Left ventricle myocardium inferior (tissue), 1 donor: Measurements from ENCODE around the gene CHD6. TPM values are rescaled to one million over a fixed set of nuclear protein-coding genes. Genes with fewer than 3 reads are reported as not detected.

Experiments
- DNase-seq: peaks from one replicate; pipeline ENCODE4 v3.0.0-alpha.2; 2020
- H3K27ac ChIP-seq: fragments of 200-600 bp; replicated peaks from 2 replicates; pipeline ENCODE4 v1.8.0; 2021
- H3K27me3 ChIP-seq: fragments of 200-600 bp; 2 replicates; pipeline ENCODE4 v1.8.0; 2021; ENCODE audit warnings: low read depth
- H3K36me3 ChIP-seq: fragments of 200-600 bp; 2 replicates; pipeline ENCODE4 v1.8.0; 2021
- H3K4me1 ChIP-seq: fragments of 200-600 bp; 2 replicates; pipeline ENCODE4 v1.8.0; 2021
- H3K4me3 ChIP-seq: fragments of 200-600 bp; 2 replicates; pipeline ENCODE4 v1.8.0; 2021; ENCODE audit warnings: mild to moderate bottlenecking, moderate library complexity
- H3K9me3 ChIP-seq: fragments of 200-600 bp; replicated peaks from 2 replicates; pipeline ENCODE4 v1.8.0; 2021
- intact Hi-C: fragments of 100-400 bp; cut with micrococcal nuclease; formaldehyde crosslinking; loops from one replicate; pipeline ENCODE4 v1.11.0; 2022
- long read RNA-seq: library from polyadenylated mRNA; unstranded; transcript quantifications from one replicate; pipeline ENCODE4 v2.0.0, GENCODE V29; 2021
- total RNA-seq: library from RNA; stranded (reverse); fragmentation: NEBNext Ultra II Directional; extraction: Animal tissue kit (Norgen Biotek cat#: 25700); gene quantifications from one replicate; pipeline ENCODE4 v1.2.1, GENCODE V29; 2021
- TF ChIP-seq, protein P1 (sequence below): fragments of 200-600 bp; IDR thresholded peaks from 2 replicates; pipeline ENCODE4 v1.8.0; 2021; ENCODE audit warnings: antibody characterized with exemption, mild to moderate bottlenecking, borderline replicate concordance
- donor health status: DM: no; HTN: yes; CAD: no; lungs with severe emphysema.

CHD6 gene, protein sequence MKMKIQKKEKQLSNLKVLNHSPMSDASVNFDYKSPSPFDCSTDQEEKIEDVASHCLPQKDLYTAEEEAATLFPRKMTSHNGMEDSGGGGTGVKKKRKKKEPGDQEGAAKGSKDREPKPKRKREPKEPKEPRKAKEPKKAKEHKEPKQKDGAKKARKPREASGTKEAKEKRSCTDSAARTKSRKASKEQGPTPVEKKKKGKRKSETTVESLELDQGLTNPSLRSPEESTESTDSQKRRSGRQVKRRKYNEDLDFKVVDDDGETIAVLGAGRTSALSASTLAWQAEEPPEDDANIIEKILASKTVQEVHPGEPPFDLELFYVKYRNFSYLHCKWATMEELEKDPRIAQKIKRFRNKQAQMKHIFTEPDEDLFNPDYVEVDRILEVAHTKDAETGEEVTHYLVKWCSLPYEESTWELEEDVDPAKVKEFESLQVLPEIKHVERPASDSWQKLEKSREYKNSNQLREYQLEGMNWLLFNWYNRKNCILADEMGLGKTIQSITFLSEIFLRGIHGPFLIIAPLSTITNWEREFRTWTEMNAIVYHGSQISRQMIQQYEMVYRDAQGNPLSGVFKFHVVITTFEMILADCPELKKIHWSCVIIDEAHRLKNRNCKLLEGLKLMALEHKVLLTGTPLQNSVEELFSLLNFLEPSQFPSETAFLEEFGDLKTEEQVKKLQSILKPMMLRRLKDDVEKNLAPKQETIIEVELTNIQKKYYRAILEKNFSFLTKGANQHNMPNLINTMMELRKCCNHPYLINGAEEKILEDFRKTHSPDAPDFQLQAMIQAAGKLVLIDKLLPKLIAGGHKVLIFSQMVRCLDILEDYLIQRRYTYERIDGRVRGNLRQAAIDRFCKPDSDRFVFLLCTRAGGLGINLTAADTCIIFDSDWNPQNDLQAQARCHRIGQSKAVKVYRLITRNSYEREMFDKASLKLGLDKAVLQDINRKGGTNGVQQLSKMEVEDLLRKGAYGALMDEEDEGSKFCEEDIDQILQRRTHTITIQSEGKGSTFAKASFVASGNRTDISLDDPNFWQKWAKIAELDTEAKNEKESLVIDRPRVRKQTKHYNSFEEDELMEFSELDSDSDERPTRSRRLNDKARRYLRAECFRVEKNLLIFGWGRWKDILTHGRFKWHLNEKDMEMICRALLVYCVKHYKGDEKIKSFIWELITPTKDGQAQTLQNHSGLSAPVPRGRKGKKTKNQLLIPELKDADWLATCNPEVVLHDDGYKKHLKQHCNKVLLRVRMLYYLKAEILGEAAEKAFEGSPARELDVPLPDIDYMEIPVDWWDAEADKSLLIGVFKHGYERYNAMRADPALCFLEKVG (N-terminal part only)
- total RNA-seq: 38.9 TPM
- long read RNA-seq, partial matches to known transcripts: 5 of 6 reads
- long read RNA-seq, other reads (novel, unspliced or antisense): 1 of 6 reads

DNA sequence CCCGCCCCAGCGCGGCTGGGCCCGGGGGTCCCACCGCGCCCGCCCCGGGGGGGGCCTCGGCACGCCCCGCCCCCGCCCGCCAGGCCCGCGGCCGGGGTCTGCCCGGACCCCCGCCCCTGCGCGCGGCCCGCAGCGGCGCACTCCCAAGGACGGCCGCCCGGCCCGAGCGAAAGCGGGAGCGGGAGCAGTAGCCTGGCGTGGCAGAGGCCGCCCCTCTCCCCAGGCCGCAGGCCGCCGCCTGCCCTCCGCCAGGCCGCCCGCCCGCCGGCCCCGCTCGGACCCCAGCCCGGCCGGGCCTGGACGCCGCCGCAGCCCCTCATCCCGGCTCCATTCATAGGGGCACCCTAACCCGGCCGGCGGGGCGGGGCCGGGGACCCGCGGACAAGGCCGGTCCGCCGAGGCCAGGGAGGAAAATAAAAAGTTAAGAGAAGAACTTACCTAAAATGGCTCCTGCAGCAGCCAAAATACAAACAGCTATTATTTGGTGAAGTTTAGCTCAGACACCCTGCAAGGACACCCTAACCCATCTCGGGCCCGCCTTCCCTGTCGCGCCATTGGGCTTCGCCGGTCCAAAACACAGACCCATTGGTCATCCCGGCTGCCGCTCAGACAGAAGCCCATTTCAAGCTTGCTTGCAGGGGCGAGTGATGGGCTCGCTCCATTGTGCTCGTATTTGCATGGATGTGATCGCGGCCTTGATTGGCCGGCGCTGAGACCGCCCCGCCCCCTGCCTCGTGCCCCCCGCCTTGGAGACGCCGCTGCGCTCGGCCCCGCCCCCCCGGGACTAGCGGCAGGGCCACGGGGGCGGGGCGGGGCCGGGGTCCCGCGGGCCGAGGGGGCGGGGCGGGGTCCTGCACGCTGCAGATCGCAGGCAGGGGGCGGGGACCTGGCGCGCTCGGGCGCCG is at the start of gene CHD6:
TSS of gene CHD6 (minus strand) at position 476 of the 905 bp plus-strand sequence. CDS start 67,040 bp downstream, outside the sequence.
- intact Hi-C loops: no loop called here
- H3K36me3 ChIP-seq: no peaks in the 10 kb centered on the region
- H3K27ac ChIP-seq: peak within 1 kb of the TSS; percentile 93
- peak within 1 kb of the TSS; percentile 83 for H3K4me3 ChIP-seq
- H3K4me1 ChIP-seq: peaks cover 44% of the 10 kb centered on the region
- TF ChIP-seq, protein P1, sequence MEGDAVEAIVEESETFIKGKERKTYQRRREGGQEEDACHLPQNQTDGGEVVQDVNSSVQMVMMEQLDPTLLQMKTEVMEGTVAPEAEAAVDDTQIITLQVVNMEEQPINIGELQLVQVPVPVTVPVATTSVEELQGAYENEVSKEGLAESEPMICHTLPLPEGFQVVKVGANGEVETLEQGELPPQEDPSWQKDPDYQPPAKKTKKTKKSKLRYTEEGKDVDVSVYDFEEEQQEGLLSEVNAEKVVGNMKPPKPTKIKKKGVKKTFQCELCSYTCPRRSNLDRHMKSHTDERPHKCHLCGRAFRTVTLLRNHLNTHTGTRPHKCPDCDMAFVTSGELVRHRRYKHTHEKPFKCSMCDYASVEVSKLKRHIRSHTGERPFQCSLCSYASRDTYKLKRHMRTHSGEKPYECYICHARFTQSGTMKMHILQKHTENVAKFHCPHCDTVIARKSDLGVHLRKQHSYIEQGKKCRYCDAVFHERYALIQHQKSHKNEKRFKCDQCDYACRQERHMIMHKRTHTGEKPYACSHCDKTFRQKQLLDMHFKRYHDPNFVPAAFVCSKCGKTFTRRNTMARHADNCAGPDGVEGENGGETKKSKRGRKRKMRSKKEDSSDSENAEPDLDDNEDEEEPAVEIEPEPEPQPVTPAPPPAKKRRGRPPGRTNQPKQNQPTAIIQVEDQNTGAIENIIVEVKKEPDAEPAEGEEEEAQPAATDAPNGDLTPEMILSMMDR: no peak
- no peaks in the 10 kb centered on the region for H3K9me3 ChIP-seq
- H3K27me3 ChIP-seq: no peaks in the 10 kb centered on the region
- peak; percentile 100 for DNase-seq

DNA sequence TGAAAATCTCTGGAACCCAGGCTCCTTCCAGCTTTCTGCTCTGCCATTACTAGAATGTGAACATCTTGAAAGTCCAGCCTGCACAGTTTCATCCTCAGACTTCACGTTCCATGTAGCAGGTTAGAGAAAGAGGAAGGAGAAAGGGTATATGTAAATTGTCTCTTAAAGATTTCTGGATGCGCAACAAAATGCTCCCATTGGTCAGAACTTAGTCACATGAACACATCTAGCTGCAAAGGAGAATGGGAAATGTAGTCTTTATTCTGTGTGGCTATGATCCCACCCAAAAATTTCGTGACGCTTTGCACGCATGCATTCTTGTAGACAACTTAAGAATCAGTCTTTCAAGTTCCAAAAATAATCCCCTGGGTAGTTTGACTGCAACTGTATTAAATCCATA is 46.4 kb upstream of the CHD6 start:
- H3K4me1 ChIP-seq: no peaks in the 10 kb centered on the region
- TF ChIP-seq, protein P1: no peak
- intact Hi-C loops: no loop called here
- peaks cover 4% of the 10 kb centered on the region for H3K9me3 ChIP-seq
- H3K4me3 ChIP-seq: no peak overlapping the region
- H3K36me3 ChIP-seq: no peaks in the 10 kb centered on the region
- no peak for DNase-seq
- peaks cover 11% of the 10 kb centered on the region for H3K27me3 ChIP-seq
- no peak overlapping the region for H3K27ac ChIP-seq

DNA sequence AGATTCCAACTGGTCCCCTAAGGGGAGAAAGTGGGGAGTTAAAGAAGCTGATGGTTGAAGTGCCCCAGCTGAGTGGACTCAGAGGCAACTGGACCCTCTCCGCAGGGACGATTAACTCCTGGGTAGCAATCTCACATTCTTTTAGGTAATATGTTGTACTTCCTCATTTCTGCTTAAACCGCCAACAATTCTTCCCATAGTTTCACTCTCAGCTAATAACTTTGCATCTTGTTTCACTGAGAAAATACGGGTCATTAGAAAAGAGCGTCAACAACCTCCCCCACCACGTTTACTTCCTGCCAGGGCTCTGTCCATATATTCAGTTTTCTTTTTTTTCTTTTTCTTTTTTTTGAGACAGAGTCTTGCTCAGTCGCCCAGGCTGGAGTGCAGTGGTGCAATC is 39.5 kb upstream of the CHD6 start:
- Histone ChIP-seq H3K4me1 (no peaks in the 10 kb centered on the region), H3K36me3 (no peaks in the 10 kb centered on the region), H3K9me3 (no peaks in the 10 kb centered on the region), H3K27ac (no peak overlapping the region), H3K27me3 (peaks cover 27% of the 10 kb centered on the region), H3K4me3 (no peak overlapping the region)
- intact Hi-C loops: no loop called here
- TF ChIP-seq, protein P1: no peak
- no peak for DNase-seq

DNA sequence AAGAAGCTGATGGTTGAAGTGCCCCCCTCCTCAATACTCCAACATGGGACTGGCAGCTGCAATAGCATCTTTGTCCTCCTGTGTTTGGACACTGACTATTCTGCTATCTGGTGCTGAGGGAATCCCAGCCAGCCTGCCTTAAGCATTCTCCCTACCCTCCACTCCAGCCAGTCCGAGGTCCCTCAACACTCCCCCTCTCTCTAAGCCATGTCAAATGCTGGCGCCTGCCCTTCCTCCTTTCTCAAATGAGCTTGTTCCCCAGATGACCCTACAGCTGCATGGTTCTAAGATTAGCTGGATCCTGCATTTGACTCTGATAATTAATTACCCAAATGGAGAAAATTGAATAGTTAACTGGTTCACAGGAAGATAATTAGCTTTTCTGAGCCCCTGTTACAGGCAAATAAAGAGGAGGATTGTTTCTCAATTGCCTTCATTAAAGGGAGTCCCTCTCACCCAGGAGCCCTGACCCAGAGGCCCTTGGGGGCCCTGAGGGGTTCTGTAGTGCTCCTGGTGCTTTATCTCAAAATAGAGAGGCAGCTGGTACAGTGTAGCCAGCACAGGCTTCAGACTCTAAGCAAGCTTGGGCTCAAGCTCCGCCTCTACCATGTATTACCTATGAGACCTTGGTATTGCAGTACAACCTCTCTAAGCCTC is 37.9 kb upstream of the CHD6 start:
- no peak for DNase-seq
- Histone ChIP-seq H3K4me1 (no peaks in the 10 kb centered on the region), H3K27ac (no peak overlapping the region), H3K36me3 (no peaks in the 10 kb centered on the region), H3K9me3 (no peaks in the 10 kb centered on the region), H3K4me3 (no peak overlapping the region), H3K27me3 (peaks cover 27% of the 10 kb centered on the region)
- TF ChIP-seq, protein P1: no peak
- intact Hi-C loops: no loop called here
